HCT116 (cell line): ENCODE results near the gene ADNP. TPM values are rescaled to one million over a fixed set of nuclear protein-coding genes. Genes with fewer than 3 reads are reported as not detected.

Source experiments
- ATAC-seq: fragments of 200-7000 bp; cut with Tn5 transposase; 2 replicates; pipeline ENCODE4 v1.9.1; 2020; ENCODE audit warnings: mild to moderate bottlenecking, moderate library complexity
- BruUV-seq: library from RNA; stranded (reverse); fragments of 400-500 nt; replicated peaks from 2 replicates; lab custom pipeline; 2021; lab: Mats Ljungman, UMichigan
- CTCF ChIA-PET: fragments of 300-600 bp; sonication (Branson Sonifier 250); formaldehyde crosslinking; loops from one replicate; lab custom pipeline; 2021; ENCODE audit warnings: antibody characterized with exemption; lab: Charles Lee
- POLR2A ChIA-PET: fragments of 300-600, 350-600 bp; sonication (Branson Sonifier 250); formaldehyde crosslinking; loops from one replicate; lab custom pipeline; 2021; ENCODE audit warnings: antibody characterized with exemption; lab: Charles Lee
- RAD21 ChIA-PET, 2 experiments: fragments of 300-600 bp; sonication (Branson Sonifier 250); formaldehyde crosslinking; loops; one replicate each; lab custom pipeline; 2023; ENCODE audit warnings: low total read pairs in 2 of 2; ENCODE audit not compliant: uncharacterized antibody in 2 of 2, unreplicated experiment in 2 of 2, low non-redundant PET in 1 of 2; lab: Charles Lee
- DNase-seq: peaks from one replicate; pipeline ENCODE4 v3.0.0-alpha.2; 2010; ENCODE audit warnings: low read depth, low spot score
- H2AFZ ChIP-seq: fragments of 200-600 bp; shearing (Covaris generic), sonication (generic); 2 replicates; pipeline ENCODE4 v1.6.1; 2017; ENCODE audit warnings: low read depth, mixed run types, mixed read lengths, antibody characterized with exemption, low read length; ENCODE audit not compliant: poor library complexity, severe bottlenecking
- H3K27ac ChIP-seq: 2 replicates; pipeline ENCODE4 v1.5.1; 2012; ENCODE audit warnings: low read depth, low read length
- H3K27me3 ChIP-seq: fragments of 200-600 bp; sonication (generic); 2 replicates; pipeline ENCODE4 v1.6.1; 2016; ENCODE audit warnings: mixed run types, low read length, mixed read lengths; ENCODE audit not compliant: insufficient read depth
- H3K36me3 ChIP-seq, 2 experiments: fragments of 200-500 bp in 1 of 2; fragments of 200-600 bp in 1 of 2; sonication (Bioruptor generic) in 1 of 2; sonication (generic) in 1 of 2; 2 replicates each; pipeline versions ENCODE4 v1.5.1 to v1.6.1; 2014 to 2016; ENCODE audit warnings: low read length in 2 of 2, inconsistent platforms in 1 of 2, mixed read lengths in 1 of 2, mixed run types in 1 of 2; ENCODE audit not compliant: insufficient read depth in 2 of 2, control insufficient read depth in 1 of 2
- H3K4me1 ChIP-seq, 2 experiments: fragments of 200-600 bp in 1 of 2; sonication (generic) in 1 of 2; 2 replicates each; pipeline versions ENCODE4 v1.5.1 to v1.6.1; 2012 to 2017; ENCODE audit warnings: low read length in 2 of 2, inconsistent platforms in 1 of 2, mild to moderate bottlenecking in 1 of 2, mixed read lengths in 1 of 2, mixed run types in 1 of 2, moderate library complexity in 1 of 2; ENCODE audit not compliant: insufficient read depth in 2 of 2, control insufficient read depth in 1 of 2
- H3K4me2 ChIP-seq: fragments of 200-600 bp; sonication (generic); 2 replicates; pipeline ENCODE4 v1.6.1; 2017; ENCODE audit warnings: mixed run types, low read length, mixed read lengths
- H3K4me3 ChIP-seq, 2 experiments: fragments of 200-600 bp in 1 of 2; sonication (generic) in 1 of 2; replicated peaks in 1 of 2; 2 replicates each; pipeline ENCODE4 v1.5.1; 2011 to 2016; ENCODE audit warnings: low read length in 2 of 2, control low read depth in 1 of 2, low read depth in 1 of 2, mild to moderate bottlenecking in 1 of 2, mixed read lengths in 1 of 2, mixed run types in 1 of 2
- H3K79me2 ChIP-seq: fragments of 200-600 bp; sonication (generic); 2 replicates; pipeline ENCODE4 v1.6.1; 2017; ENCODE audit warnings: mild to moderate bottlenecking, mixed run types, low read length, moderate library complexity, mixed read lengths; ENCODE audit not compliant: insufficient read depth
- H3K9ac ChIP-seq: fragments of 200-600 bp; sonication (generic); 2 replicates; pipeline ENCODE4 v1.6.1; 2016; ENCODE audit warnings: low read length, mixed read lengths
- H3K9me2 ChIP-seq: fragments of 200-600 bp; sonication (generic), shearing (Covaris generic); 2 replicates; pipeline ENCODE4 v1.6.1; 2017; ENCODE audit warnings: mixed run types, mild to moderate bottlenecking, moderate library complexity; ENCODE audit not compliant: insufficient read depth
- H3K9me3 ChIP-seq, 2 experiments: fragments of 200-500 bp in 1 of 2; fragments of 200-600 bp in 1 of 2; sonication (Bioruptor generic) in 1 of 2; sonication (generic) in 1 of 2; 2 replicates each; pipeline ENCODE4 v1.6.1; 2014 to 2017; ENCODE audit warnings: low read length in 2 of 2, mixed read lengths in 2 of 2, inconsistent platforms in 1 of 2, low read depth in 1 of 2, mild to moderate bottlenecking in 1 of 2, mixed run types in 1 of 2, moderate library complexity in 1 of 2; ENCODE audit not compliant: control insufficient read depth in 1 of 2, insufficient read depth in 1 of 2
- H4K20me1 ChIP-seq: fragments of 200-600 bp; sonication (generic), shearing (Covaris generic); 2 replicates; pipeline ENCODE4 v1.6.1; 2017; ENCODE audit warnings: mixed run types, mild to moderate bottlenecking, moderate library complexity; ENCODE audit not compliant: insufficient read depth
- CBX3 ChIP-seq: IDR thresholded peaks from 2 replicates; pipeline ENCODE4 v1.6.1; 2012; ENCODE audit warnings: low read depth
- CEBPB ChIP-seq: IDR thresholded peaks from 2 replicates; pipeline ENCODE4 v1.6.1; 2012; ENCODE audit warnings: low read depth
- EGR1 ChIP-seq: IDR thresholded peaks from 2 replicates; pipeline ENCODE4 v1.6.1; 2012; ENCODE audit warnings: low read depth
- ELF1 ChIP-seq: IDR thresholded peaks from 2 replicates; pipeline ENCODE4 v1.6.1; 2012; ENCODE audit warnings: low read depth, borderline replicate concordance
- EZH2 ChIP-seq: fragments of 200-600 bp; sonication (generic); IDR thresholded peaks from 2 replicates; pipeline ENCODE4 v1.6.1; 2017; ENCODE audit warnings: antibody characterized with exemption, mixed run types
- EZH2phosphoT487 ChIP-seq: fragments of 200-600 bp; IDR thresholded peaks from 2 replicates; pipeline ENCODE4 v1.6.1; 2018; ENCODE audit warnings: antibody characterized with exemption, borderline replicate concordance
- FOSL1 ChIP-seq: IDR thresholded peaks from 2 replicates; pipeline ENCODE4 v1.6.1; 2012; ENCODE audit warnings: low read depth
- POLR2A ChIP-seq: IDR thresholded peaks from 2 replicates; pipeline ENCODE4 v1.7.0; 2011; ENCODE audit warnings: borderline replicate concordance; ENCODE audit not compliant: insufficient read depth, insufficient read length; ENCODE audit errors: extremely low read depth
- POLR2AphosphoS5 ChIP-seq: IDR thresholded peaks from 2 replicates; pipeline ENCODE4 v1.6.1; 2011; ENCODE audit warnings: mild to moderate bottlenecking, low read depth, low read length, moderate library complexity
- RAD21 ChIP-seq: IDR thresholded peaks from 2 replicates; pipeline ENCODE4 v1.6.1; 2012; ENCODE audit warnings: low read depth, mild to moderate bottlenecking
- SIN3A ChIP-seq: IDR thresholded peaks from 2 replicates; pipeline ENCODE4 v1.6.1; 2012; ENCODE audit warnings: low read depth
- SP1 ChIP-seq: IDR thresholded peaks from 2 replicates; pipeline ENCODE4 v1.6.1; 2012; ENCODE audit warnings: low read depth
- TCF7L2 ChIP-seq: IDR thresholded peaks from 2 replicates; pipeline ENCODE4 v1.7.0; 2011; ENCODE audit warnings: borderline replicate concordance, inconsistent platforms; ENCODE audit not compliant: insufficient read depth, insufficient read length; ENCODE audit errors: extremely low read depth
- YY1 ChIP-seq: IDR thresholded peaks from 2 replicates; pipeline ENCODE4 v1.6.1; 2011; ENCODE audit warnings: low read length, low read depth, moderate library complexity, mild to moderate bottlenecking; ENCODE audit not compliant: insufficient replicate concordance; ENCODE audit errors: extremely low read depth
- ZFX ChIP-seq: fragments of 450-650 bp; IDR thresholded peaks from 2 replicates; pipeline ENCODE4 v1.6.1; 2017
- ZNF274 ChIP-seq: fragments of 200-500 bp; sonication (Bioruptor generic); IDR thresholded peaks from 2 replicates; pipeline ENCODE4 v1.6.1; 2014; ENCODE audit warnings: mild to moderate bottlenecking, low read depth, low read length, inconsistent platforms
- intact Hi-C: fragments of 100-400 bp; cut with micrococcal nuclease; formaldehyde crosslinking; loops from 2 replicates; pipeline ENCODE4 v1.10.0; 2022
- total RNA-seq: library from RNA; stranded (reverse); gene quantifications from one replicate; pipeline ENCODE4 v1.2.1, GENCODE V29; 2021; ENCODE audit not compliant: unreplicated experiment
- TF ChIP-seq, protein P1 (sequence below): IDR thresholded peaks from 2 replicates; pipeline ENCODE4 v1.6.1; 2012; ENCODE audit warnings: low read depth
- TF ChIP-seq, protein P2 (sequence below), 3 experiments: fragments of 200-600 bp in 1 of 3; sonication (generic) in 1 of 3; IDR thresholded peaks in 2 of 3; conservative IDR thresholded peaks in 1 of 3; 2 replicates each; pipeline ENCODE4 v1.5.1; 2012 to 2017; ENCODE audit warnings: low read depth in 2 of 3, low read length in 2 of 3, antibody characterized with exemption in 1 of 3, borderline replicate concordance in 1 of 3, control low read depth in 1 of 3, mild to moderate bottlenecking in 1 of 3, mixed read lengths in 1 of 3, mixed run types in 1 of 3, moderate library complexity in 1 of 3; ENCODE audit not compliant: insufficient read depth in 1 of 3
- TF ChIP-seq, protein P3 (sequence below): IDR thresholded peaks from 2 replicates; pipeline ENCODE4 v1.6.1; 2011; ENCODE audit warnings: mild to moderate bottlenecking, low read length, moderate library complexity; ENCODE audit not compliant: insufficient replicate concordance; ENCODE audit errors: extremely low read depth
- TF ChIP-seq, protein P4 (sequence below): IDR thresholded peaks from 2 replicates; pipeline ENCODE4 v1.6.1; 2012

Gene ADNP
- total RNA-seq, 1 experiment from 2014 or later: 85.9 TPM

DNA sequence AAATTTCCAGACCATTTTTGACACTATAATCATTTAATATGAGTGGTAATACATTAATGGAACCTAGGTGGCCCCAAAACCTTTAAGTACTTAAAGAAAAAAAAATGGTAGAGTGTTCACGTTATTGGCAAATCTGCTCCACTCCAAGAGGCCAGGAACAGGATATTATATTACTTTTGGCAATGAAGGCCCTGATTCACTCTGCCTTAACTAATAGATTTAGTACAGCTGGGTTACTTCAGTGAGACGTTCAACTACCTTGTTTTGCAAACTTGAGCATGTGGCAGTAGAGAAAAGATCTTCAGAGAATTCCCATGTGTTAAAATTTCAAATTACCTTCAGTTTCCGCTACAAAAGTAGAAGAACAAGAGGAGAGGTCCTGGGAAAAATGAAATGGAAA lies 12.8 kb downstream of the ADNP start:
- Histone ChIP-seq H3K9me3 (no peaks in the 10 kb centered on the region), H2AFZ (no peak overlapping the region), H3K9ac (no peak overlapping the region), H3K79me2 (peaks cover 100% of the 10 kb centered on the region), H3K27ac (no peak overlapping the region), H3K9me2 (no peaks in the 10 kb centered on the region), H3K4me2 (no peak overlapping the region), H3K4me1 (peaks cover 0 to 14% of the 10 kb centered on the region in 2 experiments; a peak in 2 of 4 replicates), H3K4me3 (no peak overlapping the region), H4K20me1 (peaks cover 57% of the 10 kb centered on the region; the same call in 1 of the 2 replicates), H3K36me3 (peaks cover 11 to 12% of the 10 kb centered on the region in 2 experiments; a peak in 2 of 4 replicates), H3K27me3 (no peaks in the 10 kb centered on the region)
- BruUV-seq: no TSS peak
- POLR2A ChIA-PET: interaction anchor here (0.6 kb wide), 1 partner anchor 71 kb away, joined by 3 read pairs; no protein-coding TSS in a partner anchor
- TF ChIP-seq, protein P1, sequence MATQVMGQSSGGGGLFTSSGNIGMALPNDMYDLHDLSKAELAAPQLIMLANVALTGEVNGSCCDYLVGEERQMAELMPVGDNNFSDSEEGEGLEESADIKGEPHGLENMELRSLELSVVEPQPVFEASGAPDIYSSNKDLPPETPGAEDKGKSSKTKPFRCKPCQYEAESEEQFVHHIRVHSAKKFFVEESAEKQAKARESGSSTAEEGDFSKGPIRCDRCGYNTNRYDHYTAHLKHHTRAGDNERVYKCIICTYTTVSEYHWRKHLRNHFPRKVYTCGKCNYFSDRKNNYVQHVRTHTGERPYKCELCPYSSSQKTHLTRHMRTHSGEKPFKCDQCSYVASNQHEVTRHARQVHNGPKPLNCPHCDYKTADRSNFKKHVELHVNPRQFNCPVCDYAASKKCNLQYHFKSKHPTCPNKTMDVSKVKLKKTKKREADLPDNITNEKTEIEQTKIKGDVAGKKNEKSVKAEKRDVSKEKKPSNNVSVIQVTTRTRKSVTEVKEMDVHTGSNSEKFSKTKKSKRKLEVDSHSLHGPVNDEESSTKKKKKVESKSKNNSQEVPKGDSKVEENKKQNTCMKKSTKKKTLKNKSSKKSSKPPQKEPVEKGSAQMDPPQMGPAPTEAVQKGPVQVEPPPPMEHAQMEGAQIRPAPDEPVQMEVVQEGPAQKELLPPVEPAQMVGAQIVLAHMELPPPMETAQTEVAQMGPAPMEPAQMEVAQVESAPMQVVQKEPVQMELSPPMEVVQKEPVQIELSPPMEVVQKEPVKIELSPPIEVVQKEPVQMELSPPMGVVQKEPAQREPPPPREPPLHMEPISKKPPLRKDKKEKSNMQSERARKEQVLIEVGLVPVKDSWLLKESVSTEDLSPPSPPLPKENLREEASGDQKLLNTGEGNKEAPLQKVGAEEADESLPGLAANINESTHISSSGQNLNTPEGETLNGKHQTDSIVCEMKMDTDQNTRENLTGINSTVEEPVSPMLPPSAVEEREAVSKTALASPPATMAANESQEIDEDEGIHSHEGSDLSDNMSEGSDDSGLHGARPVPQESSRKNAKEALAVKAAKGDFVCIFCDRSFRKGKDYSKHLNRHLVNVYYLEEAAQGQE: no peak
- TF ChIP-seq CEBPB (no peak), RAD21 (no peak), EZH2phosphoT487 (no peak), FOSL1 (no peak), ZFX (no peak), TCF7L2 (no peak), EGR1 (no peak), YY1 (no peak), ZNF274 (no peak), SP1 (no peak), EZH2 (no peak), ELF1 (no peak), CBX3 (no peak), POLR2AphosphoS5 (no peak), POLR2A (no peak), SIN3A (no peak)
- TF ChIP-seq, protein P2, sequence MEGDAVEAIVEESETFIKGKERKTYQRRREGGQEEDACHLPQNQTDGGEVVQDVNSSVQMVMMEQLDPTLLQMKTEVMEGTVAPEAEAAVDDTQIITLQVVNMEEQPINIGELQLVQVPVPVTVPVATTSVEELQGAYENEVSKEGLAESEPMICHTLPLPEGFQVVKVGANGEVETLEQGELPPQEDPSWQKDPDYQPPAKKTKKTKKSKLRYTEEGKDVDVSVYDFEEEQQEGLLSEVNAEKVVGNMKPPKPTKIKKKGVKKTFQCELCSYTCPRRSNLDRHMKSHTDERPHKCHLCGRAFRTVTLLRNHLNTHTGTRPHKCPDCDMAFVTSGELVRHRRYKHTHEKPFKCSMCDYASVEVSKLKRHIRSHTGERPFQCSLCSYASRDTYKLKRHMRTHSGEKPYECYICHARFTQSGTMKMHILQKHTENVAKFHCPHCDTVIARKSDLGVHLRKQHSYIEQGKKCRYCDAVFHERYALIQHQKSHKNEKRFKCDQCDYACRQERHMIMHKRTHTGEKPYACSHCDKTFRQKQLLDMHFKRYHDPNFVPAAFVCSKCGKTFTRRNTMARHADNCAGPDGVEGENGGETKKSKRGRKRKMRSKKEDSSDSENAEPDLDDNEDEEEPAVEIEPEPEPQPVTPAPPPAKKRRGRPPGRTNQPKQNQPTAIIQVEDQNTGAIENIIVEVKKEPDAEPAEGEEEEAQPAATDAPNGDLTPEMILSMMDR (IDR thresholded peaks at IDR 0.05 in 2 of 3, conservative IDR thresholded peaks at IDR 0.05 in 1 of 3; ENCODE audit: borderline replicate concordance in 1 of 3, insufficient read depth in 1 of 3, low read depth in 2 of 3, low read length in 2 of 3): no peak
- TF ChIP-seq, protein P3, sequence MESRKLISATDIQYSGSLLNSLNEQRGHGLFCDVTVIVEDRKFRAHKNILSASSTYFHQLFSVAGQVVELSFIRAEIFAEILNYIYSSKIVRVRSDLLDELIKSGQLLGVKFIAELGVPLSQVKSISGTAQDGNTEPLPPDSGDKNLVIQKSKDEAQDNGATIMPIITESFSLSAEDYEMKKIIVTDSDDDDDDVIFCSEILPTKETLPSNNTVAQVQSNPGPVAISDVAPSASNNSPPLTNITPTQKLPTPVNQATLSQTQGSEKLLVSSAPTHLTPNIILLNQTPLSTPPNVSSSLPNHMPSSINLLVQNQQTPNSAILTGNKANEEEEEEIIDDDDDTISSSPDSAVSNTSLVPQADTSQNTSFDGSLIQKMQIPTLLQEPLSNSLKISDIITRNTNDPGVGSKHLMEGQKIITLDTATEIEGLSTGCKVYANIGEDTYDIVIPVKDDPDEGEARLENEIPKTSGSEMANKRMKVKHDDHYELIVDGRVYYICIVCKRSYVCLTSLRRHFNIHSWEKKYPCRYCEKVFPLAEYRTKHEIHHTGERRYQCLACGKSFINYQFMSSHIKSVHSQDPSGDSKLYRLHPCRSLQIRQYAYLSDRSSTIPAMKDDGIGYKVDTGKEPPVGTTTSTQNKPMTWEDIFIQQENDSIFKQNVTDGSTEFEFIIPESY: no peak
- TF ChIP-seq, protein P4, sequence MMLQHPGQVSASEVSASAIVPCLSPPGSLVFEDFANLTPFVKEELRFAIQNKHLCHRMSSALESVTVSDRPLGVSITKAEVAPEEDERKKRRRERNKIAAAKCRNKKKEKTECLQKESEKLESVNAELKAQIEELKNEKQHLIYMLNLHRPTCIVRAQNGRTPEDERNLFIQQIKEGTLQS: no peak
- intact Hi-C loops: no loop called here
- CTCF ChIA-PET: interaction anchor here (1.7 kb wide), 1 partner anchor 11 kb away, joined by 5 read pairs; no protein-coding TSS in a partner anchor
- RAD21 ChIA-PET: no interaction called here
- no peak for DNase-seq
- no peak for ATAC-seq
